Stimulated activated CD4-positive, alpha-beta T cell treated with anti-CD3 and anti-CD28 coated beads, Interleukin-2, amount 100 ng/mL, for 4 hours (primary cell): Measurements from ENCODE around the gene UNC13D.

ENCODE experiments used
- DNase-seq: peaks from one replicate; pipeline ENCODE4 v3.0.0-alpha.2; 2020; ENCODE audit warnings: low read depth

UNC13D gene

DNA sequence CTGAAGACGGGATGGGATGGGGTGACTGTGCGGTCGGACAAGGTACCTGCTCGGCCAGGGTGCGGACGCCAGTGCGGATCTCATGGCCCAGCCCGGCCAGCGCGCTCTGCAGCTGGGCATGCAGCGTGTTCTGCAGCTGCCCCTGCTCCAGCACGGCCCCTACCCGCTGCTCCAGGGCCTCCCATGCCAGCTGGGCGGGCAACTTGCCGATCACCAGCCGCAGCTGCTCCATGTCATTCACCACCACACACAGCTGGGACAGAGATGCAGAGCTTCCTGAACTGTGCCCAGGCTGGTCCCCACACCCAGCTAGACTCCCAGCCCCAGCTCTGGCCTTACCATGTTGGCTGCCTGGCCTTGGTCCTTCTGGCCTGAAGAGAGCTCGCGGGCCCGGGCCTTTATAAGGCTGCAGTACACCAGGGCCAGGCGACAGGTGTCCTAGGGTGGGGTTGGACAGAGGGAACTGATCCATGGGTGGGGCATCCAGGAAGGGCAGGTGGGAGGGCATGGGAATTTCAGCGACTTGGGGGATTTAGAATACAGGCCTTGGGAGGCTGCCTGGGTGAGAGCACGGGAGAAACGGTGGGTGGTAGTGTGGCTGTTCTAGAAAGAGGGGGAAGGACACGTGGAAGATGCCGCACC is 9.8 kb downstream of the UNC13D start:
- DNase-seq = no peak

DNA sequence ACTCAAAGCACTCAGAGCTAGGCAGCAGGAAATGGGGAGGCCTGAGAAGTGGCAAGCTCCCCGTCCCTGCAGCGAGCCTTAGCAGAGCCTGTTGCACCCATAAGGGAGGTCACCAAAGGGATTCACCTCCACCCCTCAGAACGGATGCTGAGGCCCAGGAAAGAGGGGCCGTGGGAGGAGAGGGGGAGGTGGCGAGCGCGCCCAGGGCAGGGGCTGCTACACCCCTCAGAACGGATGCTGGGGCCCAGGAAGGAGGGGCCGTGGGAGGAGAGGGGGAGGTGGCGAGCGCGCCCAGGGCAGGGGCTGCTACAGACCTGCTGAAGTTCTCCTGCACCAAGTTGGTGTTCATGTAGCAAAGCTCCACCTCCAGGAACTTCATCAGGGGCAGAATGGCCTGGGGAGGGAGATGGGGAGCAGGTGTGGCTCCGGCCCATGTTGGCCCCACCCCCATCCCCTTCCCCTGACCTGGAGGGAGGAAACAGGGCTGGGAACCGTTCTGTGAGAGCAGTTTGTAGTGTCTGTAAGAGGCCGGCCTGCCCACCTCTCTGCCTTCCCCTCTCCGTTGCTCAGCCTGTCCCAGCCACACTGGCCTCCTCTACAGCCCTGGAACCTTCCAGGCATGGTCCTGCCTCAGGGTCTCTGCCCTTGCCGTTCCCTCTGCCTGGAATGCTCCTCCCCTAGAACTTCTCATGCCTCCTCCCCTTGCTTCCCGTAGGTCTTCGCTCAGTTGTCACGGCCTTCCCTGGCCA is 11.4 kb downstream of the UNC13D start:
- no peak for DNase-seq

DNA sequence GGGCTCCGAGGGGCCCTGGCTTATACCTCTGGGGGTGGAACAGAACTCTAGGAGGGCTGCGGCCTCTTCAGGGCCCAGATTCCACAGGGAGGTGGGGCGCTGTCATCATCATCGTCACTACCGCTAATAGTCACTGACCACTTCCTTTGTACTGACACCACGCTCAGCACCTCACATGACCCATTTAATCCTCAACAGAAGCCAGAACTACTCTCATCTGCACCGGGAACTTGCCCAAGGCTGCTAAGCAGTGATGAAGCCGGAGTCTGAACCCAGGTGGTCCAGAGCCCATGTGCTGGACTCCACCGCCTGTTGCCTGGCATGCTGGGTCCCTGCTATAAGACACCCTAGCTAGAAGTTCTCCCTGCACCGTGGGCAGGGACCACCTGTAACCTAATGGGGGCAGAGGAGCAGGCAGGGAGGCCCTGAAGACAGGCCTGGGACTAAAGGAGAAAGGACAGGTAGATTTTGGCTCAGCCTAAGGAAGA is 12.0 kb downstream of the UNC13D start:
- DNase-seq = no peak

DNA sequence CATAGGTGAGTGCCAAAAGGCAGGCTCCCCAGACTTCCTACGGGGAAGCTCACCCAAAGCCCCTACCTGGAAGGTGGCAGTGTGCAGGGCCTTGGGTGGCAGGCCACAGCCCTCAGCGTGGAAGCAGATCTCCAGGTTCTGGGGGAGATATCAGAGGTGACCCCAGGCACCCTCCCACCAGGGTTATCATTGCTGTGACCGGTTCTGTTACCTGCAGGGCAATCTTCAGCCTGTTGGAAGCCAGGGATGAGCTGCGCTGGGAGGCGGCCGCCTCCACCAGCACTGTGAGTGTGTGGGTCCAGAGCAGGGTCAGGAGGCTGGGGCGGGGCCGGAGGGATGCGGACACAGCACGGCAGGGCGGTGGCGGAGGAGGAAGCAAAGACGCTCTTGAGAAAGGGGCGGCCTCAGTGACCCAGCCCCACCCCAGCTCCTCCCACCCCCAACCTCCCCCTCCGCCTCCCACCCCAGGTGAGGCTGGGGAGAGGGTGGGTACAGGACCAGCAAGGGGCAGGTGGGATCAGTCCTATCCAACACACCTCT is 13.1 kb downstream of the UNC13D start:
- DNase-seq = no peak

DNA sequence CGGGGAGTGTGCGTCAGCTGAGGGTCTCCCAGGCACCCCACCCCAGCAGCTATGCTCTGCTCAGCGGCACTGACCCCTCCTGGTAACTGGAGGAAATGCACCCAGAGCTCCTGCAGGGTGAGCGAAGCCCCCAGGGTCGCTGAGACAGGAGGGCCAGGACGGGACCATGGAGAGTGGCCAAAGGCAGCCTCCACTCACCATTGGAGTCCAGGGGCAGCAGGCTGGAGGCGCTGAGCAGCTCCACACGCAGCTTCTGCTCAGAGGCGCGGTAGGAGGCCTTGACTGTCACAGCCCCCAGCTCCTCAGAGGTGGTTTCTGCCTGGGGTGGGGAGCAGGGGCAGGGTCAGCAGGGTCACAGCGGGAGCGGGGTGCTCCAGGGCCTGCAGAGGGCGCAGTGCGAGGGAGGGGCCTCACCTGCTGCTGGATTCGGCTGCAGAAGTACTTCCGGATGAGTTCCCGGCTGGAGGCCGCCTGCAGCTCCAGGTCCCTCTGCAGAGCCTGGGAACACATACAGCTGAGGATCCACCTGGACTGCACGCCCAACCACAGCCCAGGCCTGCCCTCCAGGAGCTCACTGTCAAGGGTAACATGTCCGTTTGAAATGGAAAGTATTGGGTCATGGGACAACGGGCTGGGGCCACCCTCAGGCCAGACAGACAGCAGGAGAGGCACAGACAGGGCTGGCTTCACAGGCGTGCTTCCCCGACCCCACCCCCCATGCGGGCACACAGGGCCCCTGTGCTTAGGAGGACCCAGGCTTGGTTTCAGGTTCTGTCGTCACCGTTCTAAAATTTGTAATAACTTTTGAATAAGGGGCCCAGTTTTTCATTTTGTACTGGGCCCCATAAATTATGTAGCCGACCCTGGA is 13.8 kb downstream of the UNC13D start:
- DNase-seq = no peak

DNA sequence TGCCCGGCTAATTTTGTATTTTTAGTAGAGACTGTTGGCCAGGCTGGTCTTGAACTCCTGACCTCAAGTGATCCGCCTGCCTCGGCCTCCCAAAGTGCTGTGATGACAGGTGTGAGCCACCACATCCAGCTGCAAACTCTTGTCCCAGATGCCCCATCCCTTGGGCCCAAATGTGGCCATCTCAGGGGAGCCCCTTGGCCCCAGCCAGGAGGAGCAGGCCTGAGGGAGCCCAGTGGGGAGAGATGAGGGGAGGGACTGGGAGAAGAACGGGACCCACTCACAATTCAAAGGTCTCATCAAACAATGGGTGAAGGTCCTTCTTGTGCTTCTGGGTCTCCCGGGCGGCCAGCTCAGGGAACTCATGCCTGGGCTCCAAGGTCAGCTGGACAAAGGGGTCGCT is 14.5 kb downstream of the UNC13D start:
- DNase-seq = no peak

DNA sequence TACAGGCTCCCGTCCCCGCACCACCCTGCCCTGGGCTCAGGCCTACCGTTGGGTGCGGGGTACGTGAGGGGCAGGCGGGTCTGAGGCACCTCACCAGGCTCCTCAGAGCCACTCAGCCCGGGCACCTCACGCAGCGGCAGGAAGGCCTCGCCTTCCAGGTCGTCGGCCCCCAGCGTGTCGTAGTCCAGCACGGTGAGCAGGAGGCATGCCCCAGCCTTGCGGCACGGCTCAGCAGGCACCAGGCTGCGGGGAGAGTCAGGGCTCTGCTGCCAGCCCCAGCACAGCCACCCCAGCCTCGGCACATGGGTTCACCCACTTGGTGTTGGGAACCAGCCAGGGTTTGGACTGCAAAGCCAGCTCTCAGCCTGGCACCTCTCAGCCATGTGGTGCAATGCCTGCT is 15.5 kb downstream of the UNC13D start:
- DNase-seq = no peak

DNA sequence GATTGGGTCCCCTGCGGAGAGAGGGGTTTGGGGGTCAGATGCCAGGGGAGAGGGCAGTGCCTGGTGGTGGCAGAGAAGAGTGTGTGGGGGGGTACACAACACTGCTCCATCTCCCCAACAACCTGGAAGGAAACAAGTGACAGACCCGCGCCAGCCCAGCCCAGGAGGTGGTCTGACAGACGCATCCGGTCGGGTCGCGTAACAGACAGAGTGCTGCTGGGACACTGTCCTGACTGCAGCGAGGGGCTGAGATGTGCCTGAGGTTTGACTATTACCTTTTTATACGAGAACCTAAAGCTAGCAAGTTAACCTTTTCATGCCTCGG is 16.2 kb downstream of the UNC13D start:
- no peak for DNase-seq

DNA sequence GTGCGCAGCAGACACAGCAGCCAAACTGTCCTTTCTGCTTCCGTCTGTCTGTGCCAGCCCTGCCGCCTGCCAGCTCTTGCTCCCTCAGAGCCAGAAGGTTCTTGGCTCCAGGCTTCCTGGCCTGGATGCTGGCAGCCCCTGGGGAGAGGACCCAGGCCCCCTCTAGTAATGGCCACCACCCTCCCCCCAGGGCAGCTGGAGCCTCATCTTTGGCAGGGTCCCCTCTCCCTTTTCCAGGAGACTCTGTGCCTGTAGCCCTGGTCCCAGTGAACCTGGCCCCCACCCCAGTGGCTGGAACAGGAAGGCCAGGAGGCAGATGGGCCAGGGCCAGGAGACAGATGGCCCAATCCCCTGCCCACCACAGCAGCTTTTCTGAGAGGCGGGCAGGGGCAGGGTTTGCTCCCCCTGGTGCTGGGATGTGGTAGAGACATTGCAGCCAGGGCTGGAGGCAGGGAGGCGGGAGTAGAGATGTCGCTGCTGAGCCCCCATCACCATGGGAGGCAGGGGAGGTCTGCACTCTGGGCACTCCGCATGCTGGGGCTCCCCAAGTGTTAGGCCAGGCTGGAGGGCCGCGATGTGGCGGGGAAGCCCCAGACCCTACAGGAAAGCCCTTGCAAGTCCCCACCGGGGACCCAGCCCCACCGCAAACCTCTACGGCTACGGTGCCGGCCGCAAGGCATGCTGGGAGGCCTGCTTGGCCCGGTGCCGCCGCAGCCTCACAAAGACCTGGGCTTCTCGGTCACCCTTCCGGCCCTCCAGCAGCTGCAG is 16.7 kb downstream of the UNC13D start:
- peak; percentile 55 for DNase-seq

DNA sequence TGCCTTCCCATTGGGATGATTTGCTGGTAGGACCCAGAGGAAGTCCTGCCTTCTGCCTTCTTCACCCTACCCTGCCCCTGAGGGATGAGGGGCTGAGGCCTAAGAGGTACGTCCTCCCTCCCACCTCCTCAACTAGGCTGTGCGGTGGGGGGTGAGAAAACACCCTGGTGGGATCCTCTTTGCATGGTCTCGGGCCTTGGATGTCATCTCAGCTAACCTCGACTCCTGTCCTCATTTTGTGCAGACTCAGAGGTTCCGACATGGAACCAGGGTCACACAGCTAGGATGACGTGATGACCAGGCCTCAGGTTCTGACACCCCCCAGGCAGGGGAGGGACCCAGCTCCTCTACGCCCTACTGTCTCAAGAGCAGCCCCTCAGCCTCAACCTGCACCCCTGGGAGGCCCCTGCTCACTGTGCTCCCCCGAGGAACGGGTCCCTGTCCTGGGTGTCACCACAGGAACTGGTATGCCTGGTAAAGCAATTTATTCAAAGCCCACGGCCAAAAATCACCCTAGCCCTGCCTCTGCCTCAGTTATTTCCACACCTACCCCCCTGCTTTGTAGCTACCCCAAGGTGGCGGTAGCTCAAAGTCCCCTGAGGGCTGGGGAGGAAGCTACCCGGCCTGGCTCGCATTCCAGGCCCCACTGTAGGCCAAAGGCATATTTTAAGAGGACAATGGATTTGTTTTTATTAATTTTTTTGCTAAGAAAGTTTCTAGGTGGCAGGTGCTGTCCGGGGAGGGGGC is 17.5 kb downstream of the UNC13D start:
- DNase-seq = no peak

DNA sequence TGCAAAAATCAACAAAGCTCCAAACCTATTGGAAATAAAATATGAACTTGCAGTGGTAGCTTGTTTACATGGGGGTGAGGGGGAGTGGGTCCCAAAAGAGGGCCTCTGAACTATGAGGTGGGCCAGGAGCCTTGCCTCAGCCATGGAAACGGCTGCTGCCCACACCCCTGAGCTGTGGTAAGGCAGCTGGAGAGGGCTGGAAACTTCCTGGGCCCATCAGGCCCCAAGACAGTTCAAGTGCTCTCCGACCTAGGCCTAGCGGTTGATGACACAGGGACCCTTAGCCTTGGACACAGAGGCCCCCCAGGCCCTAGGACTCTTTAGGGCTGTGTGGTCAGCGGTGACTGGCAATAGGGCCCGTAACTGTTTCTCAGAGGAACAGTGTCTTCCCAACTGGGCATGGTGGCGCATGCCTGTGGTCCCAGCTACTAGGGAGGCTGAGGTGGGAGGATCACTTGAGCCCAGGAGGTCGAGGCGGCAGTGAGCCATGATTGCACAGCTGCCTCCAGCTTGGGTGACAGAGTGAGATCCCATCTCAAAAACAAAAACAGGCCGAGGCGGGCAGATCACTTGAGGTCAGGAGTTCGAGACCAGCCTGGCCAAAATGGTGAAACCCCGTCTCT is 18.3 kb downstream of the UNC13D start:
- DNase-seq = no peak

DNA sequence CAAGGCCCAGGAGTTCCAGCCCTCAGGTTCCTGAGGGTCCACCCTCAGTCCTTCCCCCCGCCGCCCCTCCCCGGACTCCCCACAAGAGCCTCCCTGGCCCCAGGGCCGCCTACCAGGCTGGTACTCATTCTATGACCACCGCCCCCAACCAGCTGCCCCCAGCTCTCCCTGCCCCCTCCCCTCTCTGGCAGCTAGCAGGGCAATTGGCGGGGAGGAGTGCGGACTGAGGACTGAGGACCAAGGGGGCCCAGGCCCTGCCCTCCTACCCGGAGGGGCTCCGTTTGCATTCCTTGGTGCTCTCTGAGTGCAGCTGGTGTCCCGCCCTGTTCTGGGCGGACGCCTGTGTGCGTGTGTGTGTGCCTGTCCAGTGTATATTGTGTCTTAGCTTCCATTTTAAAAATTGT is 19.1 kb downstream of the UNC13D start:
- DNase-seq = no peak

DNA sequence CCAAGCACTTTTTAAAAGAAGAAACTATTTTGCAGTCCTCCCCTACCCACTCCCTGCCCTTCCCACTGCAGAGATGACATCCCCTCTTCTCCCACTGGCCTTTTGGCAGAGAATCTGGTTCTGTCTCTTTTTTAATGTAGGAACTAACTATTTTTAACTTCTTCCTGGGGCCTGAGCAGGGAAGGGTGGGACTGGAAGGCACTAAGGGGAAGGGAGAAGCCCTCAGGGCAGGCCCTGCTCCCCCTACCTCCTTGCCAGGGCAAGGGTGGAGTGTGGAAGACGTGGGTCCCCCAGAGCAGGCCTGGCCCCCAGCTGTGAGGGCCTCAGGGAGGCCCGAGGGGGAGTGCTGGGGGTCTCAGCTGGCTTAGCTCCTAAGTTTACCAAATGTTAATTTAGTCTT is 19.5 kb downstream of the UNC13D start:
- DNase-seq = no peak

DNA sequence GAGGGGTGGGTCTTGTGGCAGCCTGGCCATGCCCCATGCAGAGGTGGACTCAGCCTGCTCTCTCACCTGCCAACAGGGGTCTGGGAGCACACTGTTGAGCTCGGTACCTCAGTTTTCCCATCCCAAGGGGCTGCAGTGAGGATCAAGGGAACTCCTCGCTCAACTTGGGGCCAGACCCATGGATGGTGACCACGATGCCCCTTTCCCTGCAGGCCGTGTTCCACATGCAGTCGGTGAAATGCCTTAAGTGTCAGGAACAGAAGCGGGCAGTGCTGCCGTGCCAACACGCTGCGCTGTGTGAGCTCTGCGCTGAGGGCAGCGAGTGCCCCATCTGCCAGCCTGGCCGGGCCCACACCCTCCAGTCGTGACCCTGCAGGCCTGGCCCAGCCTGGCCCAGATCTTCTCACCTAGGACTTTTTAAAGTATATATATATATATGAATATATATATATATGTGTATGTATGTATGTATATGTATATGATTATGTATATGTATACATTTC is 20.1 kb downstream of the UNC13D start:
- DNase-seq = no peak

DNA sequence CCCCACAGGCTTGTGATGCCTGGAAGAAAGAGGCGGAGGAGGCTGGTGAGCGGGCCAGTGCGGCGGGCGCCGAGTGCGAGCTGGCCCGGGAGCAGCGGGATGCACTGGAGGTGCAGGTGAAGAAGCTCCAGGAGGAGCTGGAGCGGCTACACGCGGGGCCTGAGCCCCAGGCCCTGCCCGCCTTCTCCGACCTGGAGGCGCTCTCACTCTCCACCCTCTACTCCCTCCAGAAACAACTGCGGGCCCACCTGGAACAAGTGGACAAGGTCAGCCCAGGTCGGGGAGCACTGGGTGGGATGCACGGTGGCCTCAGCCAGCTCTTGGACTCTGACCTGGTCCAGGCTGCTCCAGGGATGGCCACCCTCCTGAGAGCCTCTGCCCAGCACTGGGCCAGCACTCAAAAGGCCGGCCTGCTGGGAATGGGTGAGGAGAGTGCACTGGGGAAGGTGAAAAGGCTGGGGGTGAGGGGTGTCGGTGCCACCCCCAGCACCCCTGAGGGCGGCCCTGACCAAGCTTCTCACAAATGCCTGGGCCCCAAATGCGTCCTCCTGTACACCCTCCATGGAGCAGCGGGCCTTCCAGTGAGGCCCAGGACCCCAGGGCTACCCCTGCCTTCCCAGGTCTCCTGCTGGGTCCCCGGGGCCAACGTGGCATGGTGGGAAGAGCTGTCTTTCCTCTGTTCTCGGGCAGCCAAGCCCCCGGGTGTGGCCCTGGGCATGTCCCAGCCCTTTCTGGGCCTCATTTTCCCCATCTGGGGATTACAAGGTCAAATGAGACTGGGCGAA is 20.8 kb downstream of the UNC13D start:
- DNase-seq = no peak

DNA sequence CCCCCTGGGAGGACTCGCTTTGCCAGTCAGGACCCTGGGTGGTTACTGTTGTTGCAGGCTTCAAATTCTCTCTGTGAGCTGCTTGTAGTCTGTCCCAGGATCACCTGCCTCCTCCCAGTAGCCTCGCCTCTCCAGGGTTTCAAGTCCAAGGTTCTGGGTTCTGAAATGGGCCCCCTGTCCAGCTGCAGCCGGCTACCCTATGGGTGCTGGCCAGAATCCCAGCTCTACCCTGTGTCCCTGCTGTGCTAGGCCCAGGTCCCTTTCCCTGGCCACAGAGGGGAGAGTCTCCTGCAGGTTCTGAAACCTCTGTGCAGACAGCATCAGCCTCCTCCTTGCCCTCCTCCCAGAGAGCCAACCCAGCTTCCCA is 21.4 kb downstream of the UNC13D start:
- no peak for DNase-seq

DNA sequence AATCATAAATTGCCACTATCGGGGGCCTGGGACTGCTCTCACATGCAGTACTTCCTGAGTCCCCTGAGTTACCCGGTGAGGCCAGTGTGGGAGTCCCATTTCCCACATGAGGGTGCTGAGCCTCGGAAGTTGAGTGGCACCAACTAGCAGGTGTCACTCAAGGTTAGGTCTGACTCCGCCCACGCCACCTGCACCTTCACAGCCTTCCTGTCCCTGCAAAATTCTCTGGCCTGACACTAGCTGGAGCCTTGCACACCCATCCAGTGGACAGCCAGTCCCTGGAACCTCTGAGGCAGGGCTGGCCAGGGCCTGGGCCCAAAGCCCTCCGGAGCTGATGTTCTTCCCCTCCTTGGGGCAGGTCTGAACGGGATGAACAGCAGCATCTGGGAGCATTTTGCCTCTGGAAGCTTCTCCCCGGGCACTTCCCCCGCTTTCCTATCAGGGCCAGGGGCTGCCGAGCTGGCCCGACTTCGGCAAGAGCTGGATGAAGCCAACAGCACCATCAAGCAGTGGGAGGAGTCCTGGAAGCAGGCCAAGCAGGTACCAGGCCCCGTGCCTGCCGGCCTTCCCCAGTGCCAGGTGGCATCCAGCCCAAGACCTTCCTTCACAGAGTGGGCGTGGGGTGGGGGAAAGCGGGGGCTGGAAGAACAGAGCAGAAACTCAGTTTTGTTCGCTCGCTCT is 21.9 kb downstream of the UNC13D start:
- no peak for DNase-seq

DNA sequence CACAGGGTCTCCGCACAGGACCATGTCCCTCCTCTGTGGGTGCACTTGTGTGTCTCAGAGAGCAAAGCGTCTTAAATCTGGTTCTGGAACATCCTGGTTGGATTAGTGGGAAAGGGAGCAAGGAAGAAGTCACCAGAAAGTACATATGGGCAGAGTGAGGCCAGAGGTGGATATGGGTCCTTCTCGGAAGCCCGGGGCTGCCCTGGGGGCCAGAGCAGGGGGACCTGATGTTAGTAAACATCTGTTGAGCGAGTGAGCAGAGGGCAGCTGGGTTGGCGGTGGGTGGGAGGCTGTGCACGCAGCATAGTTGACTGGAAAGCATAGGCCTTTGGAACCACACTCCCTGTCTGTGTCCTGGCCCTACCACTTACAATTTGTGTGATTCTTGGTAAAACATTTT is 22.7 kb downstream of the UNC13D start:
- DNase-seq = no peak
